ENCODE data around the gene CFAP70. TPM values are rescaled to one million over a fixed set of nuclear protein-coding genes. Genes with fewer than 3 reads are reported as not detected.

The CFAP70 gene
- total RNA-seq, 6 donors from 2014 or later, result 1.2 to 54.1 (median 8.6) TPM

DNA sequence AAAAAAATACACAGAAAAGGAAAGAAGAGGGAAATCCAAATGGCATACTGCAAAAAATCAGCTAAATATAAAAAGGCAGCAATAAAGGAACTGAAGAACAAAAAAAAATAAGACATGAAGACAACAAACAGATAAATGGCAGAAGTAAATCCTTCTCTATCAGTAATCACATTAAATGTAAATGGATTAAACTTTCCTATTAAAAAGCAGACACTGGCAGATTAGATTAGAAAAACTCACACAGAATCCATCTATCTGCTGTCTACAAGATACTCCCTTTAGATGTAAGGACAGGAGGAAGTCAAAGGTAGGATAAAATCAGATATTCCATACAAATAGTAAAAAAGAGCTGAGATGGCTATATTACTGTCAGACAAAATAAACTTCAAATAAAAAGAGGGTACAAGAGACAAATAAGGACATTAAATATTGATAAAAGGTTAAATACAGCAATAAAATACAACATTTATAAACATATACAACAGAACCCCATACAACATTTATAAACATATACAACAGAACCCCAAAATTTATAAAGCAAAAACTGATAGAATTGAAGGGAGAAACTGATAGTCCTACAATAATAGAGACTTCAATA is 51.4 kb downstream of the CFAP70 start:
- ATAC-seq (ENCODE audit: low FRiP score in 2 of 2), result no peak
- H3K36me3 ChIP-seq, result no peaks in the 10 kb centered on the region
- no peak for DNase-seq
- H3K27ac ChIP-seq, result no peak overlapping the region
- peaks cover 0 to 16% (median 12%) of the 10 kb centered on the region in 4 donors for H3K9me3 ChIP-seq
- H3K4me3 ChIP-seq, result no peak overlapping the region
- TF ChIP-seq POLR2A (IDR thresholded peaks at IDR 0.05) (no peak), POLR2AphosphoS5 (IDR thresholded peaks at IDR 0.05) (no peak), EP300 (IDR thresholded peaks at IDR 0.05) (no peak)
- TF ChIP-seq, protein P1, sequence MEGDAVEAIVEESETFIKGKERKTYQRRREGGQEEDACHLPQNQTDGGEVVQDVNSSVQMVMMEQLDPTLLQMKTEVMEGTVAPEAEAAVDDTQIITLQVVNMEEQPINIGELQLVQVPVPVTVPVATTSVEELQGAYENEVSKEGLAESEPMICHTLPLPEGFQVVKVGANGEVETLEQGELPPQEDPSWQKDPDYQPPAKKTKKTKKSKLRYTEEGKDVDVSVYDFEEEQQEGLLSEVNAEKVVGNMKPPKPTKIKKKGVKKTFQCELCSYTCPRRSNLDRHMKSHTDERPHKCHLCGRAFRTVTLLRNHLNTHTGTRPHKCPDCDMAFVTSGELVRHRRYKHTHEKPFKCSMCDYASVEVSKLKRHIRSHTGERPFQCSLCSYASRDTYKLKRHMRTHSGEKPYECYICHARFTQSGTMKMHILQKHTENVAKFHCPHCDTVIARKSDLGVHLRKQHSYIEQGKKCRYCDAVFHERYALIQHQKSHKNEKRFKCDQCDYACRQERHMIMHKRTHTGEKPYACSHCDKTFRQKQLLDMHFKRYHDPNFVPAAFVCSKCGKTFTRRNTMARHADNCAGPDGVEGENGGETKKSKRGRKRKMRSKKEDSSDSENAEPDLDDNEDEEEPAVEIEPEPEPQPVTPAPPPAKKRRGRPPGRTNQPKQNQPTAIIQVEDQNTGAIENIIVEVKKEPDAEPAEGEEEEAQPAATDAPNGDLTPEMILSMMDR (IDR thresholded peaks at IDR 0.05), result no peak
- H3K27me3 ChIP-seq, result no peaks in the 10 kb centered on the region
- H3K4me1 ChIP-seq, result no peaks in the 10 kb centered on the region

DNA sequence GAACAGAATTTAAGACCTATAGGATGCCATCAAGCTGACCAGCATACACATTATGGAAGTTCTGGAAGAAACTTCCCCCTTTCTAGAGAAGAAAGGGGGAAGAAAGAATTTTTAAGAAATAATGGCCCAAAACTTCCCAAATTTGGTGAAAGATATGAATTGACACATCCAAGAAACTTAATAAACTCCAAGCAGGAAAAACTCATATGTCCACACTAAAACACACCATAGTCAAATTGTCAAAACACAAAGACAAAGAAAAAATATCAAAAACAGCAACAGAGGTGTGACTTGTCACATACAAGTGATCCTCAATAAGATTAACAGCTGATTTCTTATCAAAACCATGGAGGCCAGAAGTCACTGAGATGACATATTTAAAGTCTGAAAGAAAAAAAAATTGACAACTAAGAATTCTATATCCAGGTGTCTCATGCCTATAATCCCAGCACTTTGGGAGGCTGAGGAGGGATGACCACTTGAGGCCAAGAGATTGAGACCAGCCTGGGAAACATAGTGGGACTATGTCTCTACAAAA is 52.4 kb downstream of the CFAP70 start:
- no peaks in the 10 kb centered on the region for H3K27me3 ChIP-seq
- no peak overlapping the region for H3K4me3 ChIP-seq
- no peak overlapping the region for H3K27ac ChIP-seq
- ATAC-seq (ENCODE audit: low FRiP score in 2 of 2) (no peak), DNase-seq (no peak)
- no peaks in the 10 kb centered on the region for H3K36me3 ChIP-seq
- TF ChIP-seq POLR2A (IDR thresholded peaks at IDR 0.05) (no peak), EP300 (IDR thresholded peaks at IDR 0.05) (no peak), POLR2AphosphoS5 (IDR thresholded peaks at IDR 0.05) (no peak)
- TF ChIP-seq, protein P1 (IDR thresholded peaks at IDR 0.05), result no peak
- no peaks in the 10 kb centered on the region for H3K4me1 ChIP-seq
- peaks cover 0 to 16% (median 12%) of the 10 kb centered on the region in 4 donors for H3K9me3 ChIP-seq

DNA sequence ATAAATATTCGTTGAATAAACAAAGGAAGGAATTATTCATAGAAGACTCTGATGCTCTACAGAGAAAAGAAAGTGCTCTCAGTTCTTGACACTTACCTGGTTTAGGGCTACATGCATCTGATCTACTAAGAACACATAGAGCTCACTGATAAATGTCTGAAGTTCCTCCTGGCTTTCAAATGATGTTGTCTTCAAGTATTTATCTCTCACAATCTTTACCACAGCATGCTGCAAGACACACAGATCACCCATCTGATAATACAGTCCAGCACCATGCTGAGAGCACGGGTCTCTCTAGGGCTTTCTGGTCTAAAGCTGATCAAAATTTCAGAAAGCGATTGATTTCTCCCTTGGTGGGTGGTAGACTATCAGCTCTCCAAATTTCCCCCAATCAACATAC is 61.7 kb downstream of the CFAP70 start:
- ATAC-seq (ENCODE audit: low FRiP score in 2 of 2), result no peak
- Histone ChIP-seq H3K36me3 (no peaks in the 10 kb centered on the region), H3K4me3 (no peak overlapping the region), H3K27ac (no peak overlapping the region), H3K27me3 (no peaks in the 10 kb centered on the region), H3K9me3 (no peaks in the 10 kb centered on the region), H3K4me1 (no peaks in the 10 kb centered on the region)
- WGBS, 2 donors, result 72 to 73% methylated on average over 3 of the region's 3 CpGs
- no peak for DNase-seq
- TF ChIP-seq, protein P1 (IDR thresholded peaks at IDR 0.05), result no peak
- TF ChIP-seq EP300 (IDR thresholded peaks at IDR 0.05), result no peak
- TF ChIP-seq POLR2A (IDR thresholded peaks at IDR 0.05), result no peak
- no peak for TF ChIP-seq POLR2AphosphoS5 (IDR thresholded peaks at IDR 0.05)

DNA sequence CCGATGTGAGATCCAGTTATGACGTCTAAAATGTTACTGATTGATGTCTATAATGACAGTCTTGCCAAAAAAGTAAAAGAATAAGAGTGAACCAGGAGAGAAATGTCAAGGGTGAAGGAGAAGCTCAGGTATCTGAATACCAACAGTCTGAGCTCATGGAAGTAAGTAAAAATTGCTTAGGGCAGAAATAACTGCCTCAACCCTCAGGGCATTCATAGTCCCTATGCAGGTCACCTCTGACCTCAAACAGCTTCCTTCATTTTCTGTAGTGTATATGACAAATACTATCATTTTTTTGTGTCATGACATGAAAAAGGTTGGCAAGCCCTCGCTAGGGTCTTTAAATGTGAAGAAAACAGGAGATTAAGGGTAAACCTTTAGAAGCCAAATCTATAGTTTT is 65.2 kb downstream of the CFAP70 start:
- Histone ChIP-seq H3K36me3 (no peaks in the 10 kb centered on the region), H3K27ac (no peak overlapping the region), H3K4me3 (no peak overlapping the region), H3K4me1 (no peaks in the 10 kb centered on the region), H3K9me3 (no peaks in the 10 kb centered on the region), H3K27me3 (no peaks in the 10 kb centered on the region)
- DNase-seq (no peak), ATAC-seq (ENCODE audit: low FRiP score in 2 of 2) (no peak)
- TF ChIP-seq, protein P1 (IDR thresholded peaks at IDR 0.05), result no peak
- TF ChIP-seq EP300 (IDR thresholded peaks at IDR 0.05), result no peak
- WGBS, 2 donors, result 85 to 86% methylated on average over 3 of the region's 3 CpGs

DNA sequence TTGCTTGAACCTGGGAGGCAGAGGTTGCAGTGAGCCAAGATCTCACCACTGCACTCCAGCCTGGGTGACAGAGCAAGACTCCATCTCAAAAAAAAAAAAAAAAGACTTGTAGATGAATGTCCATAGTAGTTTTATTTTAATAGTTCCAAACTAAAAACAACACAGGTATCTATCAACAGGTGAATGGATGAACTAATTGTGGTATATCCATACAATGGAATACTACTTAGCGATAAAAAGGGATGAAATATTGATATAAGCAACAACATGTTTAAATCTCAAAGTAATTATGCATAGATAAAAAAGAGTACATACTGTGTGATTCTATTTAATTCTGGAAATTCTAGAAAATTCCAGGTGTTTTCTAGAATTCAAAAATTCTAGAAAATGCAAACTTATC is 68.7 kb downstream of the CFAP70 start:
- H3K27me3 ChIP-seq, result no peaks in the 10 kb centered on the region

More for the DNA sequence above, 68.7 kb downstream of the CFAP70 start:
- no peak overlapping the region for H3K4me3 ChIP-seq
- no peak for ATAC-seq (ENCODE audit: low FRiP score in 2 of 2)
- H3K36me3 ChIP-seq, result no peaks in the 10 kb centered on the region
- no peak for DNase-seq
- H3K4me1 ChIP-seq, result no peaks in the 10 kb centered on the region
- no peaks in the 10 kb centered on the region for H3K9me3 ChIP-seq
- WGBS, 2 donors, result 97 to 98% methylated on average over 1 of the region's 1 CpG
- no peak overlapping the region for H3K27ac ChIP-seq
- TF ChIP-seq POLR2AphosphoS5 (IDR thresholded peaks at IDR 0.05), result no peak
- no peak for TF ChIP-seq EP300 (IDR thresholded peaks at IDR 0.05)
- no peak for TF ChIP-seq POLR2A (IDR thresholded peaks at IDR 0.05)
- TF ChIP-seq, protein P1 (IDR thresholded peaks at IDR 0.05), result no peak
